NCI-H2171 treated with DMSO at 0.1 percent for 48 hours (cell line): ENCODE results near the gene UTS2.

Source experiments
- DNase-seq: peaks from one replicate; lab custom pipeline; 2025; lab: John Stamatoyannopoulos, UW

The UTS2 gene

DNA sequence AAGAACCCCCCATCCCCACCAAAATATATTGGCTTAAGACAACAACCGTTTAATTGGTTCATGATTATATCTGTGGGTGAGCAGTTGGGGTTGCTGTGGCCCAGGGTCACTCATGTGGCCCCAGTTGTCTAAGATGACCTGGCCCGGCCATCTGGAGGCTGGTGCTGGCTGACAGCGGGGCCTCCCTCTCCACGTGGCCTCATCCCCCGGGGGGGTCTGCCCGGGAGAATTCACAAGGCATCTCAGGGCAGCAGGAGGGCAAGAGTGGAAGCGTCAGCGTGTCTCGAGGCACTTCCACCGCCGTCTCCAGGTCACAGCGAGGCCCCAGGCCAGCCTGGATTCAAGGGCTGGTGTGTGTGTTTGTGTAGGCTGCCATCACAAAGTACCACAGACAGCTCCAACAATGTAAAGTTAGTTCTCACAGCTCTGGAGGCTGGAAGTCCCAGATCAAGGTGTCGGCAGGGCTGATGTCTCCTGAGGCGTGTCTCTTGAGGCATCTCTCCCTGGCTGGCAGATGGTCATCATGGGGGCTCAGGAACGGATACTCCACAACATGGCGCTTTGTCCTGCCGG is 11.0 kb upstream of the UTS2 start:
- no peak for DNase-seq

DNA sequence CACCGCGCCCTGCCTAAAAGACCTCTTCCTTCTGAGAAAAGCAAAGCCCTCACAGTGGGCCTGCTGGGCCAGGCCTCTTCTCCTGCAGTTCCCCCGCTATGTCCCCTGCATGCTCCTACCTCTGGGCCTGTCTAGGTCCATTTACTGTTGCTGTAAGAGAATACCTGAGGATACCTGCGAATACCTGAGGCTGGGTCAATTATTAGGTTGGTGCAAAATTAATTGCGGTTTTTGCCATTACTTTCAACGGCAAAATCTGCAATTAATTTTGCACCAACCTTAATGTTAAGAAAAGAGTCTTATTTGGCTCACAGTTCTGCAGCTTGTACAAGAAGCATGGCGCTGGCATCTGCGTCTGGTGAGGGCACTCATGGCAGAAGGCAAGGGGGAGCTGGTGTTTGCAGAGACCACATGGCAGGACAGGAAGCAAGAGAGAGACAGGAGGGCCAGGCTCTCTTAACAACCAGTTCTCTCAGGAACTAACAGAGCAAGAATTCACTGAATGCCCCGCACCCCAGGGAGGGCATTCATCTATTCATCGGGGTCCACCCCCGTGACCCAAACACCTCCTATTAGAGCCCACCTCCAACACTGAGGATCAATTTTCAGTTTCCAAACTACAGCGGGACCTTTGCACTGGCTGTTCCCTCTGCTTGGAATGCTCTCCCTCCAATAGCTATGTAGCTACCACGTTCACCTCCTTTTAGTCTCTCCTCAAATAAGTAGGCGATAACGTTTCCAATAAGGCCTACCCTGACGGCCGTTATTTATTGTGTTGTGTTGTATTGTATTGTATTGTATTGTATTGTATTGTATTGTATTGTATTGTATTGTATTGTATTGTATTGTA is 9.6 kb upstream of the UTS2 start:
- DNase-seq: no peak

GRCh38 chr1:7861452-7861851 is 8.6 kb upstream of the UTS2 start:
- no peak for DNase-seq

GRCh38 chr1:7860130-7860529 is 7.3 kb upstream of the UTS2 start:
- no peak for DNase-seq

DNA sequence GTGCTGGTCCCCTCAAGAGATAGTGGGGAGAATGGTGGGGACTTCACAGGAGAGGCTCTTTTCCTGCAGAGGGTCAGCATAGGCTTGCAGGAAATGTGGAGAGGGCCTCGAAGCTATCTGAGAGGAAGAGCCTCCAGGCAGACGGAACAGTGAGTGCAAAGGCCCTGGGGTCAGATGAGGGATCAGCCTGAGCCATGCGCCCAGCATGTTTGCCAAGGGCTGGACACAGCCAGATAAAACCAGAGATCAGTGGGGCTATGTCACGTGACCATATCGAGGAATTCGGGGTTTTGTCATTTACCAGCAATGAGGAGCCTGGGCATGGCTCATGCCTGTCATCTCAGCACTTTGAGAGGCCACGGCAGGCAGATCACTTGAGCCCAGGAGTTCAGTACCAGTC is 6.5 kb upstream of the UTS2 start:
- no peak for DNase-seq

DNA sequence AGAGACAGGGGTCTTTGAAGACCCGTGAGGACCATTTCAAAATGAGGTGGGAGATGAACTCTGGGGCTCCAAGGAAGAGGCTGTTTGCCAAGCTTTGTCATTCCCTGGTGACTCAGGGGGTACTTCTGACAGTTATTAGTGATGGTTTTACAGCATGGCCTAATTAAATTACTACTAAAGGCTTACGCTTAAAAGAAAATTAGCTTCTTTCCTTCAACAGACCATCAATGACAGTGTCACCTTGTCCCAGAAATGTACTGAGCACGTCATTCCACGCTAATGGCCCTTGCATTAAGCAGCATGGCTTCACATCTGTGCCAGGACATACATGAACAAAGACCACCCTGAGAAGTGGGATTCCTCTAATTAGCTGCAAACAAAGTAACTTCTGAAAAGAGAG is 5.1 kb upstream of the UTS2 start:
- no peak for DNase-seq

- DNase-seq: no peak
Measured at GRCh38 chr1:7857000-7857399, 4.1 kb upstream of the UTS2 start.

GRCh38 chr1:7856345-7856744 is 3.5 kb upstream of the UTS2 start:
- DNase-seq: no peak

GRCh38 chr1:7853684-7854026 is 790 bp upstream of the UTS2 start:
- no peak for DNase-seq

- DNase-seq: no peak
Measured at GRCh38 chr1:7850786-7851185, 2.1 kb downstream of the UTS2 start.

DNA sequence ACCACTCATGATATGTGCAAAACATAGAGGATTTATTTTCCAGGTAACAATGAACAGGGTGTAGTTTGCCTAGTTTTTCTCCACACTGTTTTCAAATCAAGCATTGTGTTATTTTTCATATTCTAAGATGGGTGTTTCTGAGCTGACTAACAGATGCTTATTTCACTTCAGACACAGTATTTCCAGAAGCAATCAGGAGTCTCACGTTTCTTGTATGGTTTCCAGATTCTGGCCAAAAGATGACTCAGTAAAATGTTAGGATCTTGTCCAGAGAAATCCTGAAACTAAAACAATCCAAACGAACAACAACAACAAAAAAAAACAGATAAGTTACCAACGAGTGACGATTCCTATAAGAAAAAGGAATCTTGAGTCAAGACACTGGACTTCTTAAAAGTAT is 5.3 kb downstream of the UTS2 start:
- no peak for DNase-seq

GRCh38 chr1:7846656-7847055 is 6.2 kb downstream of the UTS2 start:
- DNase-seq: no peak

GRCh38 chr1:7845761-7846160 is 7.1 kb downstream of the UTS2 start:
- no peak for DNase-seq

DNA sequence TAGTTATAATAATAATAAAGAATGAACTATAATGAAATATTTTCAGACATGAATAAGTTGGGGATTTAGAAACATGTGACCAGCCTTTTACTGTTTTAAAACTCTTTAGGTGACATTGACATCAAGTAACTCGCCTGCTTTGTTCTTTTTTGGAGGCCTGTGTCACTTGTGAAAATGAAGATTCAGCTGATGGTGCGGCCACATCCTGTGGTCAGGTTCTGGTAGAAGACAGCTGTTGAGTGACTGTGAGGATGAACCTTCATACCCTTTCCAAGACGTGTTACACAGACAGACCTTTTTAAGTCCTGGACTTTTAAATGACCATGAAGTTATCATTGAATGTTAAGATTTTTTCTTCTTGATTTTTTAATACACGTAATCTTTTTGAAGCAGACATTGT is 10.3 kb downstream of the UTS2 start:
- DNase-seq: no peak

- no peak for DNase-seq
Measured at GRCh38 chr1:7839526-7839925, 13.3 kb downstream of the UTS2 start.

- DNase-seq: no peak
Measured at GRCh38 chr1:7838714-7839113, 14.2 kb downstream of the UTS2 start.

DNA sequence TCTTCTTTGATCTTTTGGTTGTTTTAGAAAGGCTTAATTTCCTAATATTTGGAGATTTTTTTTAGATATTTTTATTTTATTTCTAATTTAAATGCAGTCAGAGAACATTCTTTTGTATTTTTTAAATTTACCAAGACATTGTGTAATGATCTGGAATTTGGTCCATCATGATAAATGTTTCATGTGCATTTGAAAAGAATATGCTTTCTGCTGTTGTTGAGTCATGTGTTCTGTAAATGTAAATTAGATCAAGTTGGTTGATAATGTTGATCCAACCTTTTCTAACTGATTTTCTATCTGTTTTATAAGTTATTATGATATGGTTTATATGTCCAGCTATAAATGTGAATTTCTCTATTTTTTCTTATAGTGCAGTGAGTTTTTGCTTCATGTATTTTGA is 19.8 kb downstream of the UTS2 start:
- DNase-seq: no peak

GRCh38 chr1:7831458-7831857 is 21.4 kb downstream of the UTS2 start:
- DNase-seq: no peak

DNA sequence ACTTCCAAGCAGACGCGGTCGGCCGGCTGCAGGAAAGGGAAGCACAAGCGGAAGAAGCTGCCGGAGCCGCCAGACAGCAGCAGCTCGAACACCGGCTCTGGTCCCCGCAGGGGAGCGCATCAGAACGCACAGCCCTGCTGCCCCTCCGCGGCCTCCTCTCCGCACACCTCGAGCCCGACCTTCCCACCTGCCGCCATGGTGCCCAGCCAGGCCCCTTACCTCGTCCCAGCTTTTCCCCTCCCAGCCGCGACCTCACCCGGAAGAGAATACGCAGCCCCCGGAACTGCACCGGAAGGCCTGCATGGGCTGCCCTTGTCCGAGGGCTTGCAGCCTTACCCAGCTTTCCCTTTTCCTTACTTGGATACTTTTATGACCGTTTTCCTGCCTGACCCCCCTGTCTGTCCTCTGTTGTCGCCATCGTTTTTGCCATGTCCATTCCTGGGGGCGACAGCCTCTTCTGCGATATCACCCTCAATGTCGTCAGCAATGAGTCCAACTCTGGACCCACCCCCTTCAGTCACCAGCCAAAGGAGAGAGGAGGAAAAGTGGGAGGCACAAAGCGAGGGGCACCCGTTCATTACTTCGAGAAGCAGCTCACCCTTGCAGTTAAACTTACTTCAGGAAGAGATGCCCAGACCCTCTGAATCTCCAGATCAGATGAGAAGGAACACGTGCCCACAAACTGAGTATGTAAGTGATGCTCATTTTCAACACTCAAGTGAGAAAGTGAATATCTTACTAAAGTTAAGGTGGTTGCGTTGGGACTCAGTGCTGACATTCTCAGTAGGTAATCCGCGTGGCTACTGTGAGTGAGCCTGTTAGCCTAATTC is 25.5 kb downstream of the UTS2 start:
- DNase-seq: no peak

DNA sequence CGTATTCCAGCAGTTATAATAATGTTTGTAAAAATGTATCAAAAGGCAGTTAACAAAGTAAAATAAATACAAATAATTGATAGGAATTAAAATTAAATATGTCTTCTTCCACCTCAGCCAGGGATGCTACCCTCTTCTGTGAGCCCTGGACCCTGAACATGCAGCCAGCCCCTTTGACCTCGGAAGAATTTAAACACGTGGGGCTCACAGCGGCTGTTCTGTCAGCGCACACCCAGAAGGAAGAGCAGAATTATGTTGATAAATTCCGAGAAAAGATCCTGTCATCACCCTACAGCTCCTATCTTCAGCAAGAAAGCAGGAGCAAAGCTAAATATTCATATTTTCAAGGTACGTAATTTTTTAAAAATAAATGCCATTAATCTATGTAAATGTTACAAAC is 26.5 kb downstream of the UTS2 start:
- no peak for DNase-seq

DNA sequence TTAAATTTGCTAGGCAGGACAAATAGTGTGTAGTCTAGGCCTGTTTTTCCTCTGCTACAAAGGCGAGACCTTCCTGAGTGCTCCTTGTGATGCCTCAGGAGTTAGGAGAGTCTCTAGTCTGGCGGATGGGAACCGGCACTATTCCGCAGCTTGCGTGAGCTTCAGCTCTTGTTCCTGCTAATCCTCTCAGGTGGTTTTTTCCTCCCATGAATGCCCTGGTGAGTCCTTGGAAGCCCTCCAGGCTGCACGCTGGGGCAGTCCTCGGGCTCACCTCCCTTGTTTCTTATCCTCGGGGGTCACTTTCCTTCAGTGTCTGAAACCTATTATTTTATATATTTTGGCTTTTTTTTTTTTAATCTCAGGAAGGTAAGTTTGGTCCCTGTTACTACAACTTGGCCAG is 28.2 kb downstream of the UTS2 start:
- DNase-seq: no peak

GRCh38 chr1:7821282-7821681 is 31.6 kb downstream of the UTS2 start:
- no peak for DNase-seq

GRCh38 chr1:7813677-7814373 is 39.0 kb downstream of the UTS2 start:
- DNase-seq: no peak
